ENCODE data around the gene BACE1. TPM values are rescaled to one million over a fixed set of nuclear protein-coding genes. Genes with fewer than 3 reads are reported as not detected.

BACE1 gene
- total and polyA plus RNA-seq, 10 of the 15 experiments (the other 5 are each of a cell fraction or from before 2014, with no cell fraction given) = 0.07 to 1.6 (median 0.32) TPM

- BruUV-seq (replicated peaks) = no TSS peak
- intact Hi-C loops (cut with micrococcal nuclease; ENCODE audit: unreplicated experiment) = no loop called here
- no peak overlapping the region for H3K4me2 ChIP-seq (ENCODE audit: control insufficient read depth, insufficient read depth)
- no peak for FAIRE-seq
- DNase-seq (ENCODE audit: low read depth, low spot score) = no peak
- POLR2A ChIA-PET = no interaction called here
- SMC1A ChIA-PET (ENCODE audit: uncharacterized antibody, unreplicated experiment) = no interaction called here
- H3K79me2 ChIP-seq (ENCODE audit: control insufficient read depth, insufficient read depth, low read length) = no peaks in the 10 kb centered on the region
- no peak overlapping the region for H3K27ac ChIP-seq (ENCODE audit: control insufficient read depth, insufficient read depth)
- H3K27me3 ChIP-seq (replicated peaks in 1 of 2; ENCODE audit: control insufficient read depth in 2 of 2, insufficient read depth in 2 of 2, low read length in 1 of 2) = no peaks in the 10 kb centered on the region
- no peaks in the 10 kb centered on the region for H4K20me1 ChIP-seq (ENCODE audit: control insufficient read depth, insufficient read depth)
- H3K4me3 ChIP-seq = no peak overlapping the region
- 94% methylated on average over 8 of the region's 8 CpGs for WGBS (ENCODE audit: insufficient coverage, insufficient replicate concordance, low lambda C conversion rate, missing lambda C conversion rate)
- no peak overlapping the region for H2AFZ ChIP-seq (ENCODE audit: control insufficient read depth, low read depth, low read length)
- H3K36me3 ChIP-seq (ENCODE audit: control insufficient read depth in 2 of 2, insufficient read depth in 2 of 2, low read length in 1 of 2) = peaks cover 3 to 19% of the 10 kb centered on the region in 2 experiments
- RAD21 ChIA-PET (ENCODE audit: unreplicated experiment) = no interaction called here
- CTCF ChIA-PET = no interaction called here
- H3K9ac ChIP-seq (ENCODE audit: control insufficient read depth, insufficient read depth, low read length) = no peak overlapping the region
- no peak for TF ChIP-seq EED (IDR thresholded peaks at IDR 0.05; ENCODE audit: low read depth)
- no peak for TF ChIP-seq MLLT1 (IDR thresholded peaks at IDR 0.05)
- no peak for TF ChIP-seq SUZ12 (IDR thresholded peaks at IDR 0.05; ENCODE audit: unreplicated experiment)
- in situ Hi-C loops (cut with MboI) = no loop called here
- no peaks in the 10 kb centered on the region for H3K9me3 ChIP-seq (replicated peaks; ENCODE audit: control insufficient read depth, insufficient read depth, low read length)
- ATAC-seq = no peak
- no peaks in the 10 kb centered on the region for H3K4me1 ChIP-seq (ENCODE audit: control insufficient read depth, insufficient read depth, low read length)
These were observed 45.4 kb upstream of the BACE1 start for GRCh38 chr11:117361432-117361831.

GRCh38 chr11:117356126-117356890, 40.3 kb upstream of the BACE1 start:
- intact Hi-C loops (cut with micrococcal nuclease; ENCODE audit: unreplicated experiment) = no loop called here
- Histone ChIP-seq H3K4me1 (ENCODE audit: control insufficient read depth, insufficient read depth, low read length) (no peaks in the 10 kb centered on the region), H3K27ac (ENCODE audit: control insufficient read depth, insufficient read depth) (no peak overlapping the region), H3K27me3 (replicated peaks in 1 of 2; ENCODE audit: control insufficient read depth in 2 of 2, insufficient read depth in 2 of 2, low read length in 1 of 2) (no peaks in the 10 kb centered on the region), H3K4me2 (ENCODE audit: control insufficient read depth, insufficient read depth) (no peak overlapping the region), H3K79me2 (ENCODE audit: control insufficient read depth, insufficient read depth, low read length) (no peaks in the 10 kb centered on the region), H4K20me1 (ENCODE audit: control insufficient read depth, insufficient read depth) (no peaks in the 10 kb centered on the region), H3K4me3 (no peak overlapping the region), H3K9ac (ENCODE audit: control insufficient read depth, insufficient read depth, low read length) (no peak overlapping the region), H2AFZ (ENCODE audit: control insufficient read depth, low read depth, low read length) (no peak overlapping the region), H3K36me3 (ENCODE audit: control insufficient read depth in 2 of 2, insufficient read depth in 2 of 2, low read length in 1 of 2) (peaks cover 3 to 26% of the 10 kb centered on the region in 2 experiments), H3K9me3 (replicated peaks; ENCODE audit: control insufficient read depth, insufficient read depth, low read length) (no peaks in the 10 kb centered on the region)
- ChIA-PET RAD21 (ENCODE audit: unreplicated experiment) (no interaction called here), SMC1A (ENCODE audit: uncharacterized antibody, unreplicated experiment) (no interaction called here), POLR2A (no interaction called here), CTCF (no interaction called here)
- WGBS (ENCODE audit: insufficient coverage, insufficient replicate concordance, low lambda C conversion rate, missing lambda C conversion rate) = 83% methylated on average over 9 of the region's 9 CpGs
- DNase-seq (ENCODE audit: low read depth, low spot score) = no peak
- no peak for ATAC-seq
- BruUV-seq (replicated peaks) = no TSS peak
- in situ Hi-C loops (cut with MboI) = no loop called here
- no peak for FAIRE-seq
- TF ChIP-seq SMARCA5 (IDR thresholded peaks at IDR 0.05) (no peak), BCL11A (IDR thresholded peaks at IDR 0.05; ENCODE audit: low read depth, low read length) (no peak), ZSCAN29 (IDR thresholded peaks at IDR 0.05) (no peak), IRF4 (IDR thresholded peaks at IDR 0.05; ENCODE audit: low read depth, low read length) (no peak), HDGF (IDR thresholded peaks at IDR 0.05) (no peak), RFX5 (IDR thresholded peaks at IDR 0.05; ENCODE audit: low read depth, low read length) (no peak), POLR2AphosphoS5 (IDR thresholded peaks at IDR 0.05; ENCODE audit: low read length) (no peak), NR2F1 (conservative IDR thresholded peaks at IDR 0.05) (no peak), USF2 (IDR thresholded peaks at IDR 0.05; ENCODE audit: borderline replicate concordance, low read depth, low read length) (no peak), IRF3 (IDR thresholded peaks at IDR 0.05) (no peak), BCL3 (IDR thresholded peaks at IDR 0.05; ENCODE audit: borderline replicate concordance, insufficient read depth, low read depth, low read length, poor library complexity, severe bottlenecking) (no peak)

All from GM12878 (cell line).